Measurements from ENCODE around the gene KCTD7.

- TF ChIP-seq MAFK (IDR thresholded peaks at IDR 0.05; ENCODE audit: low read depth, low read length) (no peak), SMC3 (IDR thresholded peaks at IDR 0.05; ENCODE audit: low read depth, low read length) (no peak; the same call in 1 of the 2 replicates), CTCF (conservative IDR thresholded peaks at IDR 0.05; ENCODE audit: low read depth, low read length) (no peak), POLR2A (IDR thresholded peaks at IDR 0.05; ENCODE audit: low read depth, low read length) (peak; percentile 98), RCOR1 (IDR thresholded peaks at IDR 0.05; ENCODE audit: insufficient replicate concordance, low read length) (no peak), USF2 (IDR thresholded peaks at IDR 0.05; ENCODE audit: low read depth, low read length) (peak; percentile 88), RFX5 (IDR thresholded peaks at IDR 0.05; ENCODE audit: low read depth, low read length) (no peak), RAD21 (IDR thresholded peaks at IDR 0.05; ENCODE audit: low read length) (no peak; the same call in 1 of the 2 replicates), CEBPB (IDR thresholded peaks at IDR 0.05; ENCODE audit: low read depth, low read length) (no peak), NFE2L2 (IDR thresholded peaks at IDR 0.05; ENCODE audit: low read depth, low read length) (no peak), CHD1 (IDR thresholded peaks at IDR 0.05; ENCODE audit: low read depth, low read length) (peak; percentile 92; the same call in 1 of the 2 replicates)
Measured at GRCh38 chr7:66654275-66655112, 25.8 kb downstream of the KCTD7 start.

All from IMR-90 (cell line).